Retinal pigment epithelial cell (primary cell): ENCODE data around the gene UBAC1.
"Not testable (repeated sequence)": the region's sequence is repeated elsewhere in the genome, so short reads cannot be mapped to it uniquely, and the experiment has no call there.

ENCODE experiments used
- DNase-seq: peaks from one replicate; pipeline ENCODE4 v3.0.0-alpha.2; 2010; ENCODE audit warnings: low read depth
- H3K4me3 ChIP-seq: 2 replicates; pipeline ENCODE4 v1.5.1; 2011; ENCODE audit warnings: mild to moderate bottlenecking, low read length, control low read depth, moderate library complexity
- CTCF ChIP-seq: conservative IDR thresholded peaks from 2 replicates; pipeline ENCODE4 v1.5.1; 2011; ENCODE audit warnings: low read depth, low read length, control low read depth, inconsistent platforms

Gene UBAC1

GRCh38 chr9:135898634-135899407 lies 62.4 kb downstream of the UBAC1 start:
- no peak overlapping the region for H3K4me3 ChIP-seq
- TF ChIP-seq CTCF: no peak
- DNase-seq: no peak

- no peak for TF ChIP-seq CTCF
- H3K4me3 ChIP-seq: no peak overlapping the region
These were observed 64.5 kb downstream of the UBAC1 start for GRCh38 chr9:135896626-135897025.

GRCh38 chr9:135896205-135896604 lies 65.0 kb downstream of the UBAC1 start:
- no peak for DNase-seq
- no peak for TF ChIP-seq CTCF
- no peak overlapping the region for H3K4me3 ChIP-seq

More at GRCh38 chr9:135896626-135897025, 64.5 kb downstream of the UBAC1 start:
- DNase-seq: no peak

GRCh38 chr9:135895202-135895848 lies 65.8 kb downstream of the UBAC1 start:
- DNase-seq: no peak
- no peak for TF ChIP-seq CTCF
- H3K4me3 ChIP-seq: no peak overlapping the region

- no peak for DNase-seq
- TF ChIP-seq CTCF: no peak
- H3K4me3 ChIP-seq: no peak overlapping the region
These were observed 68.1 kb downstream of the UBAC1 start for GRCh38 chr9:135893104-135893503.

- not testable (repeated sequence) for H3K4me3 ChIP-seq, DNase-seq
These were observed 68.8 kb downstream of the UBAC1 start for GRCh38 chr9:135892327-135892726.

GRCh38 chr9:135891027-135891631 lies 70.0 kb downstream of the UBAC1 start:
- no peak overlapping the region for H3K4me3 ChIP-seq
- TF ChIP-seq CTCF: no peak
- DNase-seq: no peak
